Fibroblast of skin of left quadriceps (primary cell): ENCODE data around the gene GAREM1.
A peak's percentile ranks its signal among the peaks of the same experiment; 100 is the strongest.
"Not testable (repeated sequence)": the region's sequence is repeated elsewhere in the genome, so short reads cannot be mapped to it uniquely, and the experiment has no call there.

Source experiments
- DNase-seq, 2 experiments: peaks; one replicate each; pipeline ENCODE4 v3.0.0-alpha.2; 2013; ENCODE audit warnings: low read depth in 2 of 2

The GAREM1 gene

GRCh38 chr18:32368991-32369390 is 101.7 kb downstream of the GAREM1 start:
- no peak for DNase-seq

- DNase-seq: no peak
Observed at GRCh38 chr18:32368170-32368569, 102.5 kb downstream of the GAREM1 start.

DNA sequence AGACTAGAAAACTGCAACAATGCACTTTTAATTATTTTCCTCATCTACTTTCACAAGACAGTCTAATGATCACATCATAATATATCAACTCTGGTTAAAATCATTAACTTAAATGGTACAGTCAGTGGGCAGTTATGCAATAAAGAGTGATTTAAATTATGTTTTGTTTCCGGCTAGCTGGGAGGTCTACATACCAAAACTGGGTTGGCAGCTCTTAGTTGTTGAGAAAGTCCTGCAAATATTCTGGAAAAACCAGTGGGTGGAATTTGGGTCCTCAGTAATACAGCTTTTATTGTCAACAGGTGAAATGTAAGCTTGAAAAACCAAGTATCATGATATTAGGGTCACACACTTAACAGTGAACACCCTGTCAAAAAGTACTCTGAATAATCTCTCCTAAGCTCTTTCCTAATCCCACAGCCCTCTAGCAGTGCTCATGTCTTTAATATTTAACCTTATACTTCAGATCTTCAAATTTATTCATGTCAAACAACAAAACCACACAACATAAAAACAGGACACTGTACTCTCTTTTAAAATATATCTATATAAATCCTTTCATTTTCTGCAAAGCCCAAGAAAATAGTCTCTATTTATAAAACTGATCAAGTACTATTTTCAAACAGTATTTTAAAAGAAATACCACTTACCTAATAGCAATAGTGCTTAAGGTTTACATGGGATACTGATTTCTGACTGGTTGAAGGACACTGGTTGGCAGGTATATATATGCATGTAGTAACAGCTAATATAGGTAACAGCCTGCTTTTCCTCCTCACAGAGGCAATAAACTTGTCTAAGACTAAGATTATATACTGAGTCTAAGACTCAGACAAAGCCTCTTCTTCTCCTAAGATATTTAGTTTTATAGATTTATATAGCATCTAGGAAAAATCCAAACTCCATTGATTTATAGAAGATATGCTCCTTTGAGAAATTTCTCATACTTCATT is 103.8 kb downstream of the GAREM1 start:
- DNase-seq: peak; percentile 44 to 45

DNA sequence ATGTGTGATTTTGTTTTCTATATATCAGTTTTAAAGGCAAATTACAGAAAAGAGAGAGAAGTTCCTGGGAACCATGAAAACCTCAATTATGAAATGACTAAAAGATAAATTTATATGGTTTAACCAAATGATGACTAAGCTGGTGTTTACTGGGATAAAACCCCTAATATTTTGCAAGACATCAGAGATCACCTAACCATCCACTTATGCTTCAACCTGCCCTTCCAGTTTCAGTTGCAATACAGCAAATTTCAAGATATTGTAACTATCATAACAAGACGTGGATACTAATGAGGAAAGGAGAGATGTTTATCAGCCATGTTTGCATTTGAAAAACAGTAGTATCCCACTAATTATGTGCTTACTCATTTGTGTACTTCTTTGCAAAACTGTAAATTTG is 108.2 kb downstream of the GAREM1 start:
- DNase-seq: no peak

GRCh38 chr18:32360682-32361345 is 109.9 kb downstream of the GAREM1 start:
- no peak for DNase-seq

DNA sequence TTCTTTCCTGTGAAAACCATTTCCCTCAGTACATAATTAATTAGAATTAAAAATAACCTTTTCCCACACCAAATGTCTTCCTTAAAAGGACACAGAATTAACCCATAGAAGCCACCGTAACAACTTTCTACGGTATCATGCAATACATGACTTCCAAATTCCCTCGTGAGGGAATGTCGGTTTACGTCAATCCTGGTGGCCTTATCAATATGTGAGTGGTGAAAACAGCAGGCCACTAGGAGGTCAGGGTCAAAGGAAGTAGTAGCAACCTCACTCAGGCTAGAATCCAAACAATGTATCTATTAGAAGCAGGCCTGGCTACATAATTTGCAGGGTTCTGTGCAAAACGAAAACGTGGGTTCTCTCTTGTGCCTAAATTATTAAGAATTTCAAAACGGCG is 112.2 kb downstream of the GAREM1 start:
- no peak for DNase-seq

- no peak for DNase-seq
Observed at GRCh38 chr18:32358075-32358474, 112.6 kb downstream of the GAREM1 start.

GRCh38 chr18:32355896-32356295 is 114.8 kb downstream of the GAREM1 start:
- peak; percentile 37 for DNase-seq

GRCh38 chr18:32354518-32354917 is 116.2 kb downstream of the GAREM1 start:
- no peak for DNase-seq

GRCh38 chr18:32353257-32353656 is 117.4 kb downstream of the GAREM1 start:
- DNase-seq: no peak

- peak; percentile 36 to 46 for DNase-seq
Observed at GRCh38 chr18:32351032-32351431, 119.7 kb downstream of the GAREM1 start.

GRCh38 chr18:32349728-32350395 is 120.8 kb downstream of the GAREM1 start:
- peak; percentile 90 for DNase-seq

DNA sequence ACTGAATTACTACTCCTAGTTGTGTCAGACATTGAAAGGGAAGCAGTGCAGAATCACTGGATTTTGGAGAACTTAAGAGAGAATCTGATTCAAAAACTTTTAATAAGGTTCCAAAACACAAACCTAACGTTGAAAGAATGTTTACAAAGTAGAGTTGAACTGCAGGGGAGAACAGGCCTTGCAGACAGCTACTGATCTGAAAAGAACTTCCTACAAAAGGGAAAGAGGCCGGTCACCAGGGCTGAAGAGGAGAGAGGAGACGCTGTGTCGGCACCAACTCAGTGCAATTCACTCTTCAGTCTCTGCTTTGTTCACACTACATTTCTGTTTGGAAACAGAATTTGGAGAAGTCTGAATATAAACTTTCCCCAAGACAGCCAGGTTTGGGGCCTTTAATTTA is 124.0 kb downstream of the GAREM1 start:
- DNase-seq: no peak

DNA sequence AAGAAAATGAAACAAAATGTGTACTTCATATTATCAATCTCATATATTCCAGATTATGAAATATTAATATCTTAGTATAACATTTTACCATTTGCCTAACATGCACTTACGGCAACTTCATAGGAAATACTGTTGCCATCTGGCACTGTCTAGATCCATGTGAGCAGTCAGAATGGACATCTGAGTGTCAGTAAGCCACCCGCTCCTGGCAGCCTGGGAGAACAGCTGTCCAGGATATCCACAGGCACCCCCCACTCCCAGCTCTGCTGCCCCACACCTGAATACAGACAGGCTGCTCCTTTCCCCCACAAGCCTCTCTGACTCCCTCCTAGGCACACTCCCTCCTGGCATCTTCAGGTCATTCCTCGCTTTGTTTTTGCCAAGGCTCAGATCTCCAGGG is 127.0 kb downstream of the GAREM1 start:
- DNase-seq: no peak

DNA sequence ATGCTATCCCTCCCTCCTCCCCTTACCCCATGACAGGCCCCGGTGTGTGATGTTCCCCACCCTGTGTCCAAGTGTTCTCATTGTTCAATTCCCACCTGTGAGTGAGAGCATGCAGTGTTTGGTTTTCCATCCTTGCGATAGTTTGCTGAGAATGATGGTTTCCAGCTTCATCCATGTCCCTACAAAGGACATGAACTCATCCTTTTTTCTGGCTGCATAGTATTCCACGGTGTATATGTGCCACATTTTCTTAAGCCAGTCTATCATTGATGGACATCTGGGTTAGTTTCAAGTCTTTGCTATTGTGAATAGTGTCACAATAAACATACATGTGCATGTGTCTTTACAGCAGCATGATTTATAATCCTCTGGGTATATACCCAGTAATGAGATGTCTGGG is 129.6 kb downstream of the GAREM1 start:
- not testable (repeated sequence) for DNase-seq

DNA sequence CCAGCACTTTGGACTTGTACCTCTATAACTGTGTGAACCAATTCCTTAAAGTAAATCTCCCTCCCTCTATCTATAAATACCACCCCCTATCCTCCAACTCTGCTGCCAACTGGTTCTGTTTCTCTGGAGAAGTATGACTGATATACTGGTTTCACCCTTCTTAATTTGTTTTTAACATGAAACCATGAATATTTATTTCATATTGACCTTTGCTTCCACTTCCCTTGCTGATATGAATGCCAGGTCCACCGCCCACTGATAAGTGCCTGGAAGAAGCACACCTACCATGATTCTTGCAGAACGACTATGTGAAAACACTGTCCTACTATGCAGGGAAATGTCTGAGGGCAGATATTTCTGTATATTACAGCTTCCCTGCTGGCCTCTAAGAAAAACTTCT is 131.6 kb downstream of the GAREM1 start:
- no peak for DNase-seq

- DNase-seq: no peak
Observed at GRCh38 chr18:32337821-32338220, 132.9 kb downstream of the GAREM1 start.

GRCh38 chr18:32337347-32337746 is 133.3 kb downstream of the GAREM1 start:
- no peak for DNase-seq

- no peak for DNase-seq
Observed at GRCh38 chr18:32335228-32335627, 135.5 kb downstream of the GAREM1 start.

DNA sequence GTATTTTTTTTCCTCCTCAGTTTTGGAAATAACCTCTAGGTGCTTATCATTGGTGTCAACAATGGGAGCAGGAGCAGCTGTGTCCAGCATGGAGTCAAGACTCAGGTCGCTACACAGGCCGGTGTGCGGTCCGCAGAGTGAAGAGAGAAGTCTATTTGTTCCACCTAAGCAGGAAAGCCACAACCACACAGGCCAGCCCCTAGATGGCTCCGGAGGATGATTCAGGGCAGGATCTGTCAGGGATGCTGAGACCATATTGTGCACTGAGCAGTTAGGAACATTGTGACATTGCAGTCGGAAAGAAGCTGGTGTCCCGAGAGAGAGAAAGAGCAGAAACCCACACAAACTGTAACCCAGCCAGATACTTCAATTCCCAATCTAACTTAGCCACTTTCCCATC is 136.9 kb downstream of the GAREM1 start:
- no peak for DNase-seq

DNA sequence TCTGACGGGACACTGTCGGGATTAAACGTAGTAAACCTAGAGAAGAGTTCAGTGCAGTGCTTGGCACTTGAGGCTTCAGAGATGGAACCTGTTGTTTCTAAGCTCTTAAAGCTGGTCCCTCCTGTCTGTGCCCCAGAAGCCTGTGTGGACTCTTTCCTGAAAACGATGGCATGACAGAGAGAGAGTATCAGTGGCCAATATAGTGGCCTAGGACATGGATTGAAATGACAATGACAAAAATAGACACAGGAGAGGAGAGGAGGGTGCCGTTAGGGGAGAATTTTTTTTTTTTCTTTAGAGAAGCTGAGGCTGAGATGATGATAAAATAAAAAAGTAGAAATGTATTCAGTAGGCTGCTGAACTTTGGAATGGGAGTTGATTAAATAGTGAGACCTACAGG is 138.0 kb downstream of the GAREM1 start:
- no peak for DNase-seq

DNA sequence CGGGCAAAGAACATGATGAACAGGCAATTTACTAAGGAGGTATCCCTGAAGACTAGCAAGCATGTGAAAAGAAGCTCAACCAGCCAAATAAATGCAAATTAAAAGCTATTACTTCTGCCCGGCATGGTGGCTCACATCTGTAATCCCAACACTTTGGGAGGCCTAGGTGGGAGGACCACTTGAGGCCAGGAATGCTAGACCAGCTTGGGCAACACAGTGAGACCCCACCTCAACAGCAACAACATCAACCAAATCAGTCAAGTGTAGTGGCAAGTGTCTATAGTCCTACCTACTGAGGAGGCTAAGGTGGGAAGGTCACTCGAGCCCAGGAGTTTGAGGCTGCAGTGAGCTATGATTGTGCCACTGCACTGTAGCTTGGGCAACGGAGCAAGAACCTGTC is 141.7 kb downstream of the GAREM1 start:
- DNase-seq: no peak

DNA sequence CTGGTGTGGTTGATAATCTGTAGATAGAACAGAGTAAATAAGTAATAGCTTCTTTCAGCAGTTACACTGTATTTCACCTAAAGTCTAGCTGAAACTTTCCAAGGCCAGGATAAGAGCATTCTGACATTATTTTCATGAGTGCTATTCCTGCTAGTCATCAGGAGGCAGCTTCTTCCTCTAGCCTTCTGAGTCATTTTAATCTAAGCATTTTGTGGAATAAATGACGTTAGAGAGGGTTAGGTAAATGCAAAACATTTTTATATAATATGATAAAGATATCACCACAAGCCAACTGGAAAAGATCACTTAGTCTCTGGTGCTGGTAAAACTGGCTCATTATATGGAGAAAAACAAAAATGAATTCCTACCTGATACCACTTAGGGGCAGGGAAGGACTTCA is 142.3 kb downstream of the GAREM1 start:
- peak in 1 of 2 experiments; percentile 15 for DNase-seq
